Activated B cell treated with CpG ODN at 0.5 μM for 24 hours (primary cell): ENCODE measurements around the gene SHC4. TPM values are rescaled to one million over a fixed set of nuclear protein-coding genes. Genes with fewer than 3 reads are reported as not detected.
A peak's percentile ranks its signal among the peaks of the same experiment; 100 is the strongest.

Source experiments
- ATAC-seq: fragments of 200-7000 bp; cut with Tn5 transposase; one replicate; pipeline ENCODE4 v1.10.0; 2021; ENCODE audit warnings: low read depth, mild to moderate bottlenecking, moderate library complexity
- CTCF ChIA-PET: fragments of 350-600 bp; sonication (Branson Sonifier 250); formaldehyde crosslinking; loops from one replicate; lab custom pipeline; 2021; ENCODE audit warnings: antibody characterized with exemption; lab: Charles Lee
- POLR2A ChIA-PET: fragments of 350-600 bp; sonication (Branson Sonifier 250); formaldehyde crosslinking; loops from one replicate; lab custom pipeline; 2021; ENCODE audit warnings: antibody characterized with exemption; lab: Charles Lee
- DNase-seq: peaks from one replicate; pipeline ENCODE4 v3.0.0; 2022
- H3K27ac Mint-ChIP-seq: one replicate; pipeline ENCODE4 v1.8.0; 2020; ENCODE audit warnings: mixed read lengths
- H3K27me3 Mint-ChIP-seq: one replicate; pipeline ENCODE4 v1.8.0; 2021; ENCODE audit warnings: mixed read lengths
- H3K36me3 Mint-ChIP-seq: one replicate; pipeline ENCODE4 v1.8.0; 2021; ENCODE audit warnings: low read depth, mixed read lengths
- H3K4me1 Mint-ChIP-seq: one replicate; pipeline ENCODE4 v1.8.0; 2021; ENCODE audit warnings: mixed read lengths
- H3K4me3 Mint-ChIP-seq: one replicate; pipeline ENCODE4 v1.8.0; 2020; ENCODE audit warnings: mild to moderate bottlenecking, mixed read lengths
- H3K9me3 Mint-ChIP-seq: one replicate; pipeline ENCODE4 v1.8.0; 2020; ENCODE audit warnings: mixed read lengths
- intact Hi-C: fragments of 100-400 bp; cut with micrococcal nuclease; formaldehyde crosslinking; loops from one replicate; pipeline ENCODE4 v1.15.1; 2024
- total RNA-seq: library from RNA; stranded (reverse); gene quantifications from 2 replicates; pipeline ENCODE4 v1.2.3, GENCODE V29; 2022
- TF ChIP-seq, protein P1 (sequence below): fragments of 200-600 bp; IDR thresholded peaks from one replicate; pipeline ENCODE4 v1.8.0; 2022; ENCODE audit warnings: antibody characterized with exemption, mild to moderate bottlenecking

Gene SHC4
- total RNA-seq, 1 donor from 2014 or later, result not detected

DNA sequence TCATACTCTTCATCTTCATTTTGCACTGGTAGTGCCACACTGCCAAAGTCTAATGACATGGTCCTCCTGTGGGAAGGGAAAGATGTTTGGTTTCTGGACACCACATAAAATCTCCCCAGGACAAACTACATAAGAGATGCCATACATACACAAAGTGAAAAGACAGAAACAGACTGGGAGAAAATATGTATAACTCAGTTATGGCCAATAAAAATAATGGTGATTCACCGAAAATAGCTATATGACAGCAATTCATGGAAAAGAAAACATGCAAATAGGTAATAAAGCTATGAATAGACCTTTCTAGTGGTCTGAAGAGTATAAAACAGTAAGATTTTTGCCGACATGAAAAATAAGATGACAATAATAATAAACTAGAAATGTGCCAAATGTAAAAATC, 158.1 kb downstream of the SHC4 start:
- DNase-seq (no peak), ATAC-seq (no peak)
- H3K4me1 Mint-ChIP-seq, result peaks cover 23% of the 10 kb centered on the region
- ChIA-PET POLR2A (no interaction called here), CTCF (no interaction called here)
- H3K9me3 Mint-ChIP-seq, result no peaks in the 10 kb centered on the region
- H3K27me3 Mint-ChIP-seq, result no peaks in the 10 kb centered on the region
- no peak overlapping the region for H3K4me3 Mint-ChIP-seq
- H3K36me3 Mint-ChIP-seq, result peaks cover 17% of the 10 kb centered on the region
- intact Hi-C loops, result no loop called here
- no peak overlapping the region for H3K27ac Mint-ChIP-seq
- TF ChIP-seq, protein P1, sequence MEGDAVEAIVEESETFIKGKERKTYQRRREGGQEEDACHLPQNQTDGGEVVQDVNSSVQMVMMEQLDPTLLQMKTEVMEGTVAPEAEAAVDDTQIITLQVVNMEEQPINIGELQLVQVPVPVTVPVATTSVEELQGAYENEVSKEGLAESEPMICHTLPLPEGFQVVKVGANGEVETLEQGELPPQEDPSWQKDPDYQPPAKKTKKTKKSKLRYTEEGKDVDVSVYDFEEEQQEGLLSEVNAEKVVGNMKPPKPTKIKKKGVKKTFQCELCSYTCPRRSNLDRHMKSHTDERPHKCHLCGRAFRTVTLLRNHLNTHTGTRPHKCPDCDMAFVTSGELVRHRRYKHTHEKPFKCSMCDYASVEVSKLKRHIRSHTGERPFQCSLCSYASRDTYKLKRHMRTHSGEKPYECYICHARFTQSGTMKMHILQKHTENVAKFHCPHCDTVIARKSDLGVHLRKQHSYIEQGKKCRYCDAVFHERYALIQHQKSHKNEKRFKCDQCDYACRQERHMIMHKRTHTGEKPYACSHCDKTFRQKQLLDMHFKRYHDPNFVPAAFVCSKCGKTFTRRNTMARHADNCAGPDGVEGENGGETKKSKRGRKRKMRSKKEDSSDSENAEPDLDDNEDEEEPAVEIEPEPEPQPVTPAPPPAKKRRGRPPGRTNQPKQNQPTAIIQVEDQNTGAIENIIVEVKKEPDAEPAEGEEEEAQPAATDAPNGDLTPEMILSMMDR, result no peak

DNA sequence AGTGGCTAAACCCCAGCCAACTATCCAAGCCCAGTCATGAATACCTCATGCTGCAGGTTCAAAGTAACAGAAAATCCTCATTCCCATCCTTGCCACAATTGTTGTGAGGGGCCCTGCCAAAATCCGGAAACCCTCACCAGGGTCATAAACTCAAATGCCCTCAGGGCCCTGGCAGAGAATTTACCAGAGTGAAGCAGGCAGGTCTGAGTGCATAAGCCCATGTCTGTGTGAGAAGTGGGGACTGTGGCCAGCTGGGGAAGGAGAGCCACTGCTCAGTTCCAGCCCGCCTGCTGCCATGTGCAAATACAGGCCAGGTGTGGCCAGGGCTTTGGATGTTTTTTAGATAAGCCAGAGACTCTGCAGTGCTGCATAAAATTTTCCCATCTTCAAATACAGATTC, 159.8 kb downstream of the SHC4 start:
- intact Hi-C loops, result no loop called here
- Mint-ChIP-seq H3K27me3 (no peaks in the 10 kb centered on the region), H3K36me3 (peaks cover 15% of the 10 kb centered on the region), H3K4me3 (no peak overlapping the region), H3K27ac (no peak overlapping the region), H3K4me1 (peaks cover 17% of the 10 kb centered on the region), H3K9me3 (no peaks in the 10 kb centered on the region)
- TF ChIP-seq, protein P1, result no peak
- DNase-seq (no peak), ATAC-seq (no peak)
- POLR2A ChIA-PET, result no interaction called here
- CTCF ChIA-PET, result no interaction called here

DNA sequence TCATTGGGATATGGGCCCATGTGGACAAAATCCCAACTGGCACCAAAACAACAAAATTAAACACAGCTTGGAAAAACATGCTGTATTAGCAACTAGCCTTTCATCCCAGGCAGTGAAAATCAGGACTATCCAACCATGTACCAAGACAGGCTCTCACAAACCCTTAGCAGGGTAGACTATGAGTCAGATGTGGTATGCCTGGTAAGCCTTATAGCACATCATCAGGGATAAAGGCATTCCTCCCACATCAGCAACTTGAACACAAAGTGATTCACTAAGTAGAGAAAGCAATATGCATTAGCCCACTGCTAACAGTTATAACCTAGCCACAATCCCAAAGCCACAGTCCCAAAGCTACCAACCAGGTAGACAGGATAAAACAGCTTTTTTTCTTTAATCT, 160.9 kb downstream of the SHC4 start:
- H3K27ac Mint-ChIP-seq, result no peak overlapping the region
- ChIA-PET POLR2A (no interaction called here), CTCF (no interaction called here)
- H3K36me3 Mint-ChIP-seq, result peaks cover 15% of the 10 kb centered on the region
- DNase-seq (no peak), ATAC-seq (no peak)
- H3K27me3 Mint-ChIP-seq, result no peaks in the 10 kb centered on the region
- H3K9me3 Mint-ChIP-seq, result no peaks in the 10 kb centered on the region
- H3K4me3 Mint-ChIP-seq, result no peak overlapping the region
- H3K4me1 Mint-ChIP-seq, result peaks cover 17% of the 10 kb centered on the region
- TF ChIP-seq, protein P1, result no peak
- intact Hi-C loops, result no loop called here

DNA sequence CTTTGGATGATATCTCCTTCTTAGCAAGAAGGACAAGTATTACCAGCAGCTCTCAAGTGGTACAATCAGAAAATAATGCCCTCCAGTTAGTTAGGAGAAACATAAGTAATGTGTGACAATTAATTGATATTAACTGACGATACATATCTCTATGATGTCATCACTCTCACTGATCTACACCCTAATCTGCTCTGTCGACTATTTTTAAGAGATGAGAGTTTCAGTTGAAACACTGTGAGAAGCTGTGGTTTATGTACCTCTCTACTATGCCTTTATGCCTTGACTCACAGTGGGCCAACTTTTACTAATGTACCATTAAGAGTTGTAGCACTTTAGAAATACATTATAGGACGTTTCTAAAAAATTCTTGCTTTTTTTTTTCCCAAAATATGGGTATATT, 161.5 kb downstream of the SHC4 start:
- Mint-ChIP-seq H3K27ac (no peak overlapping the region), H3K36me3 (peaks cover 18% of the 10 kb centered on the region), H3K4me3 (no peak overlapping the region), H3K4me1 (peaks cover 20% of the 10 kb centered on the region), H3K9me3 (no peaks in the 10 kb centered on the region), H3K27me3 (no peaks in the 10 kb centered on the region)
- TF ChIP-seq, protein P1, result no peak
- ChIA-PET CTCF (interaction anchor here (1.2 to 1.9 kb wide), 2 partner anchors 8 to 59 kb away, joined by 4 to 11 read pairs; partner anchors contain the start of gene CEP152), POLR2A (interaction anchor here (0.7 kb wide), 1 partner anchor 11 kb away, joined by 3 read pairs; no protein-coding TSS in a partner anchor)
- intact Hi-C loops, result no loop called here
- DNase-seq, result no peak
- ATAC-seq, result no peak

DNA sequence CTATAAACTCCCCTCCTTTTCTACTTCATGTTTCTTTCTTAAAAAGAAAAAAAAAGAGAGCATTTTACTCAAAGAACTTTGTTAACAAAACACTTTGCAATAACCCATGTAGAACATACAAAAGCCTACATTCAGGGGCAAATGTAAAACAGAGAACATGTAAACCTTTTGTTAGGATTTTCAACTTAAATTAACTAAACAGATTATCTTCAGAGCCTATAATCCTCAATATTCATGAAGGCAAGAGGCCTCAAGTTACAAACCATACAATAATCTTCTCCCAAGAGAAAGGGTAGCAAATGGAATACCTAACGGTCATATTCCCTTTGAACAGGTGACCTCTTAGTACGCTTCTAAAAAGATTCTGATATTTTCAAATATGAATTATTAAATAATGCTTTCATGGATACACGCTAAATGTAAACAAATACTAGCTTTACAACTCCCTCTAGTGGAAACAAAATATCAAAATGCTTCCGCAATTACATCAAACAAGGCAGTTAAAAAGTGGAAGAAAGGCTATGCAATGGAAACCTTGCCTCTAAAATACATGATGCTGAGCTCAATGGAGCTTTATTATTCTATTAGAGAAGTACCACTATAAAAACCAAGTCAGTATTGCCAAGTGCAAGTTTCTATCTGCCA, 162.8 kb downstream of the SHC4 start:
- ChIA-PET CTCF (interaction anchor here (1.0 to 1.9 kb wide), 4 partner anchors 9 to 442 kb away, joined by 3 to 11 read pairs (median 8); partner anchors contain the start of gene CEP152), POLR2A (interaction anchor here (0.6 to 0.8 kb wide), 2 partner anchors 10 to 71 kb away, joined by 3 to 6 read pairs; partner anchors contain the start of gene CEP152)
- no peaks in the 10 kb centered on the region for H3K27me3 Mint-ChIP-seq
- intact Hi-C loops, result loop anchor here (1.0 kb wide), 1 partner anchor 443 kb away; no protein-coding TSS in a partner anchor
- DNase-seq (no peak), ATAC-seq (peak; percentile 40)
- peaks cover 9% of the 10 kb centered on the region for H3K4me1 Mint-ChIP-seq
- TF ChIP-seq, protein P1, result no peak
- H3K9me3 Mint-ChIP-seq, result no peaks in the 10 kb centered on the region
- H3K36me3 Mint-ChIP-seq, result peaks cover 25% of the 10 kb centered on the region
- H3K4me3 Mint-ChIP-seq, result no peak overlapping the region
- H3K27ac Mint-ChIP-seq, result no peak overlapping the region
